AG10803 (cell line): ENCODE results near the gene IL17RB.
A peak's percentile ranks its signal among the peaks of the same experiment; 100 is the strongest.

Source experiments
- DNase-seq: peaks from one replicate; pipeline ENCODE4 v3.0.0; 2010; ENCODE audit warnings: low read depth
- H3K4me3 ChIP-seq: 2 replicates; pipeline ENCODE4 v1.5.1; 2011; ENCODE audit warnings: mild to moderate bottlenecking, low read length, control low read depth
- TF ChIP-seq, protein P1 (sequence below): conservative IDR thresholded peaks from 2 replicates; pipeline ENCODE4 v1.5.1; 2011; ENCODE audit warnings: mild to moderate bottlenecking, low read length, control low read depth, inconsistent platforms

The IL17RB gene

DNA sequence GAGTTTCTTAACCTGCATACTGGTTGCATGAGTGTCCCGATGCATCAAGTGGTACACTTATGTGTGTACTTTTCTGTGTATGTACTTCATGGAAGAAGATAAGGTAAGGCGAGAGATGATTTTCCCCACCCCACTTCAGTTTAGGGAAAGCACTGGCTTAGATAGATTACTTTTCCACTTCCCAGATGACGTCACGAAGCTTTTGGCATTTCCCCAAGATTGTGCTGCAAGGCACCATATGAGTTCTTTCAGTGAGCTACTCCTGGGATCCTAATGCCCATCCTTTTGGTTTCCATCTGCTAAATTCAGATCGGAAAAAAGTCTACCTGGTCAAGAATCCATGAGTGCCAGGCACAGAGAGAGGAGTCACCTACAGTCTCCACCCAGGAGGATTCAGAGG, 4.5 kb downstream of the IL17RB start:
- peak; percentile 36 for DNase-seq
- TF ChIP-seq, protein P1, sequence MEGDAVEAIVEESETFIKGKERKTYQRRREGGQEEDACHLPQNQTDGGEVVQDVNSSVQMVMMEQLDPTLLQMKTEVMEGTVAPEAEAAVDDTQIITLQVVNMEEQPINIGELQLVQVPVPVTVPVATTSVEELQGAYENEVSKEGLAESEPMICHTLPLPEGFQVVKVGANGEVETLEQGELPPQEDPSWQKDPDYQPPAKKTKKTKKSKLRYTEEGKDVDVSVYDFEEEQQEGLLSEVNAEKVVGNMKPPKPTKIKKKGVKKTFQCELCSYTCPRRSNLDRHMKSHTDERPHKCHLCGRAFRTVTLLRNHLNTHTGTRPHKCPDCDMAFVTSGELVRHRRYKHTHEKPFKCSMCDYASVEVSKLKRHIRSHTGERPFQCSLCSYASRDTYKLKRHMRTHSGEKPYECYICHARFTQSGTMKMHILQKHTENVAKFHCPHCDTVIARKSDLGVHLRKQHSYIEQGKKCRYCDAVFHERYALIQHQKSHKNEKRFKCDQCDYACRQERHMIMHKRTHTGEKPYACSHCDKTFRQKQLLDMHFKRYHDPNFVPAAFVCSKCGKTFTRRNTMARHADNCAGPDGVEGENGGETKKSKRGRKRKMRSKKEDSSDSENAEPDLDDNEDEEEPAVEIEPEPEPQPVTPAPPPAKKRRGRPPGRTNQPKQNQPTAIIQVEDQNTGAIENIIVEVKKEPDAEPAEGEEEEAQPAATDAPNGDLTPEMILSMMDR: no peak
- no peak overlapping the region for H3K4me3 ChIP-seq

- TF ChIP-seq, protein P1: no peak
- no peak for DNase-seq
- no peak overlapping the region for H3K4me3 ChIP-seq
These were observed 10.6 kb downstream of the IL17RB start for GRCh38 chr3:53856964-53857363.

DNA sequence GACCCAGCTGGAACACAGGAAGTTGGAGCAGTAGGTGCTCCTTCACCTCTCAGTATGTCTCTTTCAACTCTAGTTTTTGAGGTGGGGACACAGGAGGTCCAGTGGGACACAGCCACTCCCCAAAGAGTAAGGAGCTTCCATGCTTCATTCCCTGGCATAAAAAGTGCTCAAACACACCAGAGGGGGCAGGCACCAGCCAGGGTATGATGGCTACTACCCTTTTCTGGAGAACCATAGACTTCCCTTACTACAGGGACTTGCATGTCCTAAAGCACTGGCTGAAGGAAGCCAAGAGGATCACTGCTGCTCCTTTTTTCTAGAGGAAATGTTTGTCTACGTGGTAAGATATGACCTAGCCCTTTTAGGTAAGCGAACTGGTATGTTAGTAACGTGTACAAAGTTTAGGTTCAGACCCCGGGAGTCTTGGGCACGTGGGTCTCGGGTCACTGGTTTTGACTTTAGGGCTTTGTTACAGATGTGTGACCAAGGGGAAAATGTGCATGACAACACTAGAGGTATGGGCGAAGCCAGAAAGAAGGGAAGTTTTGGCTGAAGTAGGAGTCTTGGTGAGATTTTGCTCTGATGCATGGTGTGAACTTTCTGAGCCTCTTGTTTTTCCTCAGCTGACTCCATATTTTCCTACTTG, 11.9 kb downstream of the IL17RB start:
- no peak overlapping the region for H3K4me3 ChIP-seq
- TF ChIP-seq, protein P1: no peak
- DNase-seq: no peak

- no peak for DNase-seq
- TF ChIP-seq, protein P1: no peak
- H3K4me3 ChIP-seq: no peak overlapping the region
These were observed 12.8 kb downstream of the IL17RB start for GRCh38 chr3:53859178-53859577.

DNA sequence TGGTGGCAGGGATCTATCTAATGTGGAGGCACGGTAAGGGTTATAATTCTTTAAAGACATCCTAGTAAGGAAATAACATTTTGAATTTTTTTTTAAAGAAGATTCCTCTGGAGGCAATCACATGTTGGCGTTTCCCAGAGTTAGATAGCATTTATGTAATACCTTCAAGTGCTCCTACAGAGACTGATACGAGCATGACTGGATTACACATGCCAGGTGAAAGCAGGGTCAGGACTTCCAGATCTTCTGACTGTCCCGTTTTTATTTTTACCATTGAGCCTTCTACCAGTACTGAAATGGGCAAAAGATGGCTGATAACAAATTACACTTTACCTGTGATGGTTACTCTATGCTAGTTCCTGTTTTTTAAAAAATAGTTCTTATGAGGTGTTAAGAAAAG, 13.8 kb downstream of the IL17RB start:
- no peak overlapping the region for H3K4me3 ChIP-seq
- TF ChIP-seq, protein P1: no peak
- no peak for DNase-seq

DNA sequence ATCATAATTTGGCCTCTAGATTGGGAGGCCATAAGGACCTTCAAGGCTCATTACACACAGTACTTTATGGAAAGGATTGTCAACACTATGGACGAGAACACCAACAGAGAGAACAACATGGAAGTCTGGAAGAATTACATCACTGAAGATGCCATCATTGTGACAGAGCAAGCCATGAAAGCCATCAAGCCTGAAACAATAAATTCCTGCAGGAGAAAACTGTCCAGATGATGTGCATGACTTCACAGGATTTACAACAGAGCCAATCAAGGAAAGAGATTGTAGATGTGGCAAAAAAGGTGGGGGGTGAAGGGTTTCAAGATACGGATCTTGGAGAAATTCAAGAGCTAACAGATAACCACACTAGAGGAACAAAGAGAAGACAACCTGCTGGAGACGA, 15.9 kb downstream of the IL17RB start:
- no peak overlapping the region for H3K4me3 ChIP-seq
- DNase-seq: no peak
- TF ChIP-seq, protein P1: no peak

- DNase-seq: no peak
- TF ChIP-seq, protein P1: no peak
- H3K4me3 ChIP-seq: no peak overlapping the region
These were observed 16.8 kb downstream of the IL17RB start for GRCh38 chr3:53863145-53863544.
